Esophagus squamous epithelium (tissue), 5 donors: ENCODE results near the gene LIME1. TPM values are rescaled to one million over a fixed set of nuclear protein-coding genes. Genes with fewer than 3 reads are reported as not detected.
"Not testable (repeated sequence)": the region's sequence is repeated elsewhere in the genome, so short reads cannot be mapped to it uniquely, and the experiment has no call there.

Experiments used
- DNase-seq: peaks from one replicate; lab custom pipeline; 2025; lab: John Stamatoyannopoulos, UW
- H3K27ac ChIP-seq, 4 donors: fragments of 200-600 bp; sonication (generic); one replicate each; pipeline ENCODE4 v1.5.1; 2016 to 2019; ENCODE audit warnings: mild to moderate bottlenecking in 1 of 4
- H3K27me3 ChIP-seq, 4 donors: fragments of 200-600 bp; sonication (generic); 1 replicate in 3 of 4; 2 replicates in 1 of 4; pipeline versions ENCODE4 v1.5.1 to v1.6.0; 2017 to 2021; ENCODE audit warnings: antibody characterized with exemption in 1 of 4
- H3K36me3 ChIP-seq, 3 donors: fragments of 200-600 bp; sonication (generic); one replicate each; pipeline ENCODE4 v1.5.1; 2016 to 2019
- H3K4me1 ChIP-seq, 3 donors: fragments of 200-600 bp; sonication (generic); one replicate each; pipeline ENCODE4 v1.5.1; 2017 to 2019
- H3K4me3 ChIP-seq, 4 donors: fragments of 200-600 bp; sonication (generic); 1 replicate in 3 of 4; 2 replicates in 1 of 4; pipeline ENCODE4 v1.5.1; 2016 to 2019; ENCODE audit warnings: mild to moderate bottlenecking in 2 of 4, moderate library complexity in 1 of 4
- H3K9me3 ChIP-seq, 3 donors: fragments of 200-600 bp; sonication (generic); one replicate each; pipeline ENCODE4 v1.5.1; 2016 to 2019
- POLR2A ChIP-seq, 4 donors: fragments of 450-650 bp; IDR thresholded peaks; one replicate each; pipeline ENCODE4 v1.6.1; 2017; ENCODE audit warnings: antibody characterized with exemption in 4 of 4, mild to moderate bottlenecking in 4 of 4, moderate library complexity in 3 of 4
- WGBS, 2 donors: methylation state at CpG; one replicate each; pipeline ENCODE4 v1.1.5; 2018; 5-methylcytosine and 5-hydroxymethylcytosine counted together
- intact Hi-C: fragments of 100-400 bp; cut with DNase I; formaldehyde crosslinking; loops from one replicate; pipeline ENCODE4 v1.15.0; 2022
- total RNA-seq, 4 donors: library from RNA; depleted of rRNA; stranded (reverse); fragments of >200 nt; gene quantifications; one replicate each; pipeline ENCODE4 v1.1.0, GENCODE V29; 2016
- TF ChIP-seq, protein P1 (sequence below), 6 experiments: fragments of 450-650 bp in 4 of 6; fragments of 200-600 bp in 2 of 6; sonication (generic) in 2 of 6; IDR thresholded peaks; one replicate each; pipeline ENCODE4 v1.5.1; 2016 to 2019; ENCODE audit warnings: antibody characterized with exemption in 6 of 6, mild to moderate bottlenecking in 4 of 6, moderate library complexity in 4 of 6
- donor health status: DM: yes; HTN: yes; CAD: no.

The LIME1 gene
- total RNA-seq, 4 donors from 2014 or later, result 10.9 to 22.3 (median 14.4) TPM

DNA sequence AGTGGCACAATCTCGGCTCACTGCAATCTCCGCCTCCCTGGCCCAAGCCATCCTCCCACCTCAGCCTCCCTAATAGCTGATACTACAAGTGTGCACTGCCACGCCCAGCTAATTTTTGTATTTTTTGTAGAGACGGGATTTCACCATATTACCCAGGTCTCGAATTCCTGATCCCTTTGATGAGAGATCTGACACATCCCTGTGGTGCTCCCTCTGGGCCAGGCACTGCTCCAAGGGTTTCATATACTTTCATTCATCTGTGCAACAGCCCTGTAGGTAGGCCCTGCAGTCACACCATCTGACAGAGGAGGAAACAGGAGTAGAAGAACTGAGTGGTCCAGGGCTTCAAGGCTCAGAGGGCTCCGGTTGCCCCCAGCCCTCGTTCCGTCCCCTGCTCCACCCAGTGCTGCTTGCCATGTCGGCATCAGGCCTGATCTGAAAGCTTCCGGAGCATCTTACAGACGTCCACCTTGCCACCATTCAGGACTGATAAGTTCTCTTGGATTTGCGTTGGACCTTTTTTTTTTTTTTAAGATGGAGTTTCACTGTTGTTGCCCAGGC, 25.3 kb upstream of the LIME1 start:
- intact Hi-C loops, result no loop called here
- WGBS, 2 donors, result 78 to 79% methylated on average over 12 of the region's 12 CpGs
- H3K9me3 ChIP-seq, result peaks cover 0 to 14% (median 7%) of the 10 kb centered on the region in 3 donors
- no peaks in the 10 kb centered on the region for H3K27me3 ChIP-seq
- no peak overlapping the region for H3K27ac ChIP-seq
- no peak for TF ChIP-seq POLR2A (IDR thresholded peaks at IDR 0.05)
- TF ChIP-seq, protein P1, sequence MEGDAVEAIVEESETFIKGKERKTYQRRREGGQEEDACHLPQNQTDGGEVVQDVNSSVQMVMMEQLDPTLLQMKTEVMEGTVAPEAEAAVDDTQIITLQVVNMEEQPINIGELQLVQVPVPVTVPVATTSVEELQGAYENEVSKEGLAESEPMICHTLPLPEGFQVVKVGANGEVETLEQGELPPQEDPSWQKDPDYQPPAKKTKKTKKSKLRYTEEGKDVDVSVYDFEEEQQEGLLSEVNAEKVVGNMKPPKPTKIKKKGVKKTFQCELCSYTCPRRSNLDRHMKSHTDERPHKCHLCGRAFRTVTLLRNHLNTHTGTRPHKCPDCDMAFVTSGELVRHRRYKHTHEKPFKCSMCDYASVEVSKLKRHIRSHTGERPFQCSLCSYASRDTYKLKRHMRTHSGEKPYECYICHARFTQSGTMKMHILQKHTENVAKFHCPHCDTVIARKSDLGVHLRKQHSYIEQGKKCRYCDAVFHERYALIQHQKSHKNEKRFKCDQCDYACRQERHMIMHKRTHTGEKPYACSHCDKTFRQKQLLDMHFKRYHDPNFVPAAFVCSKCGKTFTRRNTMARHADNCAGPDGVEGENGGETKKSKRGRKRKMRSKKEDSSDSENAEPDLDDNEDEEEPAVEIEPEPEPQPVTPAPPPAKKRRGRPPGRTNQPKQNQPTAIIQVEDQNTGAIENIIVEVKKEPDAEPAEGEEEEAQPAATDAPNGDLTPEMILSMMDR (IDR thresholded peaks at IDR 0.05), result no peak
- H3K36me3 ChIP-seq, result peaks cover 0 to 76% (median 12%) of the 10 kb centered on the region in 3 donors
- no peak for DNase-seq
- peaks cover 20 to 36% (median 21%) of the 10 kb centered on the region in 3 donors for H3K4me1 ChIP-seq
- no peak overlapping the region for H3K4me3 ChIP-seq

DNA sequence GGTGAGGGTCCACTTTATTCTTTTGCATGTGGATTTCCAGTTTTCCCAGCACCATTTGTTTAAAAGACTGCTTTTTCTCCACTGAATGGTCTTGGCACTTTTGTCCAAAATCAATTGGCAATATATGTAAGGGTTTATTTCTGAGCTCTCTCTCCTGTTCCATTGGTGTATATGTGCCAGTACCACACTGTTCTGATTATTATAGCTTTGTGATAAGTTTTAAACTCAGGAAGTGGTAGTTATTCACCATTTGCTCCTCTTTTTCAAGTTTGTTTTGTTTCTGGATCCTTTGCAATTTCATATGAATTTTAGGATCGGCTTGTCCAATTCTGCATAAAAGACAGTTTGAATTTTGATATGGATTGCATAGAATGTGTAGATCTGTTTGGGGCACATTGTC, 24.3 kb upstream of the LIME1 start:
- Histone ChIP-seq H3K9me3 (peaks cover 0 to 14% (median 7%) of the 10 kb centered on the region in 3 donors), H3K27me3 (no peaks in the 10 kb centered on the region), H3K27ac (no peak overlapping the region), H3K36me3 (peaks cover 0 to 82% (median 9%) of the 10 kb centered on the region in 3 donors), H3K4me3 (no peak overlapping the region), H3K4me1 (peaks cover 10 to 25% (median 14%) of the 10 kb centered on the region in 3 donors)
- intact Hi-C loops, result no loop called here
- no peak for DNase-seq
- TF ChIP-seq POLR2A (IDR thresholded peaks at IDR 0.05), result no peak
- TF ChIP-seq, protein P1 (IDR thresholded peaks at IDR 0.05), result no peak
- WGBS, 2 donors, result 92 to 100% methylated on average over 1 of the region's 1 CpG

DNA sequence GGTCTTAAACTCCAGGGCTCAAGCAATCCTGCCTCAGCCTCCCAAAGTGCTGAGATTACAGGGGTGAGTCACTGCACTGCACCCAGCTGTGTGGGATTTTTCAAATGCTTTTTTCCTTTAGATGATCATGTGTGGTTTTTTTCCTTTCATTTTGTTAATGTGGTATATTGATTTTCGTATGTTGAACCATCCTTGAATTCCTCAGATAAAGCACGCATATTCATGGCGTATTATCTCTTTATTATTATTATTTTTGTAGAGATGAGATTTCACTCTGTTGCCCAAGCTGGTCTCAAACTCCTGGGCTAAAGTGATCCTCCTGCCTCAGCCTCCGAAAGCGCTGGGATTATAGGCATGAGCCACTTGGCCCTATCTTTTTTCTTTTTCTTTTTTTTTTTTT, 21.6 kb upstream of the LIME1 start:
- Histone ChIP-seq H3K27me3 (no peaks in the 10 kb centered on the region), H3K4me1 (peaks cover 0 to 7% (median 0%) of the 10 kb centered on the region in 3 donors), H3K4me3 (no peak overlapping the region), H3K9me3 (peaks cover 0 to 29% (median 19%) of the 10 kb centered on the region in 3 donors), H3K27ac (no peak overlapping the region), H3K36me3 (peaks cover 0 to 99% (median 16%) of the 10 kb centered on the region in 3 donors)
- 95 to 96% methylated on average over 5 of the region's 5 CpGs for WGBS, 2 donors
- intact Hi-C loops, result no loop called here
- TF ChIP-seq, protein P1 (IDR thresholded peaks at IDR 0.05), result no peak
- no peak for DNase-seq

DNA sequence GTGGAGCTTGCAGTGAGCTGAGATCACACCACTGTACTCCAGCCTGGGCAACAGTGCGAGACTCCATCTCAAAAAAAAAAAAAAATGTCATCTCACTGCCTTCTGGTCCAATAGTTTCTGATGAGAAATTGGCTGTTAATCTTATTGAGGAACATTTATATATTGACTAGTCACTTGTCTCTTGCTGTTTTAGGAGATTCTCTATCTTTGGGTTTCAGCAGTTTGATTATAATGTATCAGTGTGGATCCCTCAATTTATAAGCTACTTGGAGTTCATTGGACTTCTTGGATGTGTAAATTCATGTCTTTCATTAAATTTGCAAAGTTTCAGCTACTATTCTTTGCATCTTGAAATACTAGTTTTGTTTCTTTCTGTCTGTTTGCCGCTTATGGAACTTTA, 17.5 kb upstream of the LIME1 start:
- WGBS, 2 donors, result 98 to 100% methylated on average over 2 of the region's 2 CpGs
- H3K36me3 ChIP-seq, result peaks cover 0 to 96% (median 20%) of the 10 kb centered on the region in 3 donors
- H3K9me3 ChIP-seq, result peaks cover 0 to 29% (median 19%) of the 10 kb centered on the region in 3 donors

DNA sequence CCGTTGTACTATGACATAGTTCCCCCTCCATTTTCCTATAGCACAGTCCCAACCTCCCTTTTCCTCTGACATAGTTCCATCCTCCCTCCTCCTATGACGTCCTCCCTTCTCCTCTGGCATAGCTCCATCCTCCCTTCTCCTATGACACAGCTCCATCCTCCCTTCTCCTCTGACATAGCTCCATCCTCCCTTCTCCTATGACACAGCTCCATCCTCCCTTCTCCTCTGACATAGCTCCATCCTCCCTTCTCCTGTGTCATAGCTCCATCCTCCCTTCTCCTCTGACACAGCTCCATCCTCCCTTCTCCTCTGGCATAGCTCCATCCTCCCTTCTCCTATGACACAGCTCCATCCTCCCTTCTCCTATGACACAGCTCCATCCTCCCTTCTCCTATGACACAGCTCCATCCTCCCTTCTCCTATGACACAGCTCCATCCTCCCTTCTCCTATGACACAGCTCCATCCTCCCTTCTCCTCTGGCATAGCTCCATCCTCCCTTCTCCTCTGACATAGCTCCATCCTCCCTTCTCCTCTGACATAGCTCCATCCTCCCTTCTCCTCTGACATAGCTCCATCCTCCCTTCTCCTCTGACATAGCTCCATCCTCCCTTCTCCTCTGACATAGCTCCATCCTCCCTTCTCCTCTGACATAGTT, 13.4 kb upstream of the LIME1 start:
- H3K36me3 ChIP-seq, result peaks cover 0 to 86% (median 7%) of the 10 kb centered on the region in 3 donors
- DNase-seq, H3K27ac ChIP-seq, H3K4me3 ChIP-seq, H3K4me1 ChIP-seq, H3K27me3 ChIP-seq, intact Hi-C loops: not testable (repeated sequence)
- H3K9me3 ChIP-seq, result peaks cover 0 to 34% (median 28%) of the 10 kb centered on the region in 3 donors
- WGBS, 2 donors, result 68 to 84% methylated on average over 2 of the region's 2 CpGs

More for the DNA sequence above, 17.5 kb upstream of the LIME1 start:
- Histone ChIP-seq H3K4me1 (no peaks in the 10 kb centered on the region), H3K27ac (no peak overlapping the region), H3K4me3 (no peak overlapping the region), H3K27me3 (no peaks in the 10 kb centered on the region)
- no peak for DNase-seq
- intact Hi-C loops, result no loop called here
- no peak for TF ChIP-seq POLR2A (IDR thresholded peaks at IDR 0.05)
- TF ChIP-seq, protein P1 (IDR thresholded peaks at IDR 0.05), result no peak

DNA sequence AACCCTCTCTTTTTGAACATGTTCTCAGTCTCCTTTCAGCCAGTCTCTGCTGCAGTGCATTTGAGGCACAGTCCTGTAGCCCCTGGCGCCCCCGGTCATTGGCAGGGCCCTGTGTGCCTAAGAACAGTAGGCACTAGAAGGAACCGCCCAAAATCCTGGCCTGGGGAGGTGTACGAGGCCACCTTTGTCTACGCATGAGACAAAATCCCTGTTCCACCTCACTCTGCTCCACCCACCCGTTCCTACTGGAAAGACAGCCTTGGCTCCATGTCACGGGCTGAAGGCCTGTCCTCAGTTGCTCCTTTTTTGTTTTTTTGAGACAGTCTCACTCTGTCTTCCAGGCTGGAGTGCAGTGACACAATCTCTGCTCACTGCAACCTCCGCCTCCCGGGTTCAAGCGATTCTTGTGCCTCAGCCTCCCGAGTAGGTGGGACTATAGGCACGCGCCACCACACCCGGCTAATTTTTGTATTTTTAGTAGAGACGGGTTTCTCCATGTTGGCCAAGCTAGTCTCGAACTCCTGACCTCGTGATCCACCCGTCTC, 6.2 kb upstream of the LIME1 start:
- intact Hi-C loops, H3K4me3 ChIP-seq, H3K9me3 ChIP-seq, H3K27me3 ChIP-seq, DNase-seq: not testable (repeated sequence)
- Histone ChIP-seq H3K27ac (peak overlapping the region in 1 of 4 donors; percentile 18), H3K36me3 (peaks cover 0 to 61% (median 13%) of the 10 kb centered on the region in 3 donors), H3K4me1 (peaks cover 0 to 17% (median 5%) of the 10 kb centered on the region in 3 donors)
- 80 to 88% methylated on average over 8 to 18 of the region's 18 CpGs for WGBS, 2 donors
